HepG2 (cell line): ENCODE data around the gene AP2A2. TPM values are rescaled to one million over a fixed set of nuclear protein-coding genes. Genes with fewer than 3 reads are reported as not detected.
A peak's percentile ranks its signal among the peaks of the same experiment; 100 is the strongest.

ENCODE experiments used
- ATAC-seq: fragments of 200-7000 bp; cut with Tn5 transposase; 3 replicates; pipeline ENCODE4 v1.9.1; 2020; ENCODE audit warnings: mild to moderate bottlenecking, moderate library complexity
- BruUV-seq: library from RNA; stranded (reverse); fragments of 400-500 nt; replicated peaks from 2 replicates; lab custom pipeline; 2021; lab: Mats Ljungman, UMichigan
- CTCF ChIA-PET: fragments of 300-600 bp; formaldehyde crosslinking; extraction: SDS; loops from one replicate; lab custom pipeline; 2021; ENCODE audit warnings: low total read pairs, inconsistent platforms, low intra/inter-chr PET ratio; lab: Yijun Ruan, JAX
- POLR2A ChIA-PET: fragments of 350-600 bp; sonication (Branson Sonifier 250); formaldehyde crosslinking; loops from one replicate; lab custom pipeline; 2020; ENCODE audit warnings: antibody characterized with exemption, inconsistent platforms; lab: Yijun Ruan, JAX
- DNase-seq: peaks from one replicate; pipeline ENCODE4 v3.0.0-alpha.2; 2015; ENCODE audit warnings: low spot score
- FAIRE-seq: peaks from 3 replicates; lab custom pipeline; 2011; peaks lifted over from hg19 to GRCh38; lab: Jason Lieb, UNC
- H2AFZ ChIP-seq: one replicate; pipeline ENCODE4 v1.6.1; 2011; ENCODE audit warnings: low read length, inconsistent platforms
- H3K27ac ChIP-seq: fragments of 300-600 bp; 3 replicates; pipeline ENCODE4 v1.8.0; 2011; ENCODE audit warnings: mixed run types, mild to moderate bottlenecking, mixed read lengths, low read length, inconsistent platforms; ENCODE audit not compliant: insufficient read depth; ENCODE audit errors: extremely low read length
- H3K27me3 ChIP-seq, 2 experiments: fragments of 200-600 bp in 1 of 2; 2 replicates in 1 of 2; 3 replicates in 1 of 2; pipeline versions ENCODE4 v1.6.0 to v1.8.0; 2011; ENCODE audit warnings: low read length in 2 of 2, mild to moderate bottlenecking in 2 of 2, moderate library complexity in 2 of 2, inconsistent platforms in 1 of 2; ENCODE audit not compliant: insufficient read depth in 2 of 2, control insufficient read depth in 1 of 2
- H3K36me3 ChIP-seq, 2 experiments: fragments of 200-600 bp in 1 of 2; replicated peaks in 1 of 2; 2 replicates in 1 of 2; 3 replicates in 1 of 2; pipeline versions ENCODE4 v1.5.1 to v1.8.0; 2011; ENCODE audit warnings: low read length in 2 of 2, inconsistent platforms in 1 of 2; ENCODE audit not compliant: insufficient read depth in 2 of 2, control insufficient read depth in 1 of 2
- H3K4me1 ChIP-seq: 2 replicates; pipeline ENCODE4 v1.5.1; 2012; ENCODE audit warnings: low read length, inconsistent platforms; ENCODE audit not compliant: insufficient read depth
- H3K4me2 ChIP-seq: 2 replicates; pipeline ENCODE4 v1.6.0; 2011; ENCODE audit warnings: low read depth, low read length, inconsistent platforms
- H3K4me3 ChIP-seq, 3 experiments: fragments of 200-600 bp in 1 of 3; sonication (generic), shearing (Covaris generic) in 1 of 3; replicated peaks in 1 of 3; 2 replicates each; pipeline ENCODE4 v1.5.1; 2011 to 2016; ENCODE audit warnings: low read length in 3 of 3, inconsistent platforms in 2 of 3, low read depth in 2 of 3, mild to moderate bottlenecking in 2 of 3, control low read depth in 1 of 3, mixed read lengths in 1 of 3; ENCODE audit not compliant: insufficient read depth in 1 of 3
- H3K79me2 ChIP-seq: one replicate; pipeline ENCODE4 v1.6.1; 2011; ENCODE audit warnings: low read length, inconsistent platforms; ENCODE audit not compliant: insufficient read depth
- H3K9ac ChIP-seq: 2 replicates; pipeline ENCODE4 v1.6.0; 2011; ENCODE audit warnings: mild to moderate bottlenecking, low read depth, low read length, inconsistent platforms; ENCODE audit not compliant: insufficient read depth
- H3K9me3 ChIP-seq: 2 replicates; pipeline ENCODE4 v1.5.1; 2012; ENCODE audit warnings: mild to moderate bottlenecking, low read length
- H4K20me1 ChIP-seq: 2 replicates; pipeline ENCODE4 v1.6.0; 2011; ENCODE audit warnings: inconsistent platforms, mild to moderate bottlenecking, low read length, moderate library complexity; ENCODE audit not compliant: insufficient read depth
- CEBPG ChIP-seq: IDR thresholded peaks from 2 replicates; pipeline ENCODE4 v1.6.1; 2016
- EED ChIP-seq: sonication (generic); formaldehyde crosslinking; IDR thresholded peaks from 2 replicates; pipeline ENCODE4 v1.5.0; 2020; ENCODE audit warnings: mild to moderate bottlenecking, missing genetic modification reagents
- HNF1B ChIP-seq: sonication (generic); formaldehyde crosslinking; IDR thresholded peaks from 2 replicates; pipeline ENCODE4 v1.5.1; 2020; ENCODE audit warnings: mild to moderate bottlenecking, moderate library complexity, missing genetic modification reagents
- KAT7 ChIP-seq: IDR thresholded peaks from 2 replicates; pipeline ENCODE4 v1.6.1; 2018; ENCODE audit warnings: borderline replicate concordance, missing compliant biosample characterization
- NONO ChIP-seq, 2 experiments: fragments of 450-650 bp in 1 of 2; sonication (generic) in 1 of 2; formaldehyde crosslinking in 1 of 2; IDR thresholded peaks in 1 of 2; conservative IDR thresholded peaks in 1 of 2; 2 replicates each; pipeline versions ENCODE4 v1.6.1 to v1.8.0; 2017 to 2022; ENCODE audit warnings: mild to moderate bottlenecking in 1 of 2, missing genetic modification reagents in 1 of 2, moderate library complexity in 1 of 2
- RARG ChIP-seq: sonication (generic); formaldehyde crosslinking; IDR thresholded peaks from 2 replicates; pipeline ENCODE4 v1.4.0; 2020; ENCODE audit warnings: low read depth, mild to moderate bottlenecking, missing genetic modification reagents
- SRF ChIP-seq: IDR thresholded peaks from 2 replicates; pipeline ENCODE4 v1.6.1; 2011; ENCODE audit warnings: mild to moderate bottlenecking, low read depth, low read length, moderate library complexity
- ZC3H13 ChIP-seq: sonication (generic); formaldehyde crosslinking; IDR thresholded peaks from 2 replicates; pipeline ENCODE4 v1.8.1; 2023; ENCODE audit warnings: mild to moderate bottlenecking, missing genetic modification reagents, moderate library complexity
- ZFY ChIP-seq: sonication (generic); formaldehyde crosslinking; IDR thresholded peaks from 2 replicates; pipeline ENCODE4 v1.4.0; 2020; ENCODE audit warnings: missing genetic modification reagents
- ZNF235 ChIP-seq: sonication (generic); formaldehyde crosslinking; IDR thresholded peaks from 2 replicates; pipeline ENCODE4 v1.8.1; 2023; ENCODE audit warnings: mild to moderate bottlenecking, missing genetic modification reagents, borderline replicate concordance
- ZNF430 ChIP-seq: sonication (generic); formaldehyde crosslinking; IDR thresholded peaks from 2 replicates; pipeline ENCODE4 v1.9.0; 2021; ENCODE audit warnings: mild to moderate bottlenecking, missing genetic modification reagents
- ZNF549 ChIP-seq: sonication (generic); formaldehyde crosslinking; IDR thresholded peaks from 2 replicates; pipeline ENCODE4 v1.5.0; 2020; ENCODE audit warnings: missing genetic modification reagents
- ZNF879 ChIP-seq: sonication (generic); formaldehyde crosslinking; IDR thresholded peaks from 2 replicates; pipeline ENCODE4 v1.8.1; 2023; ENCODE audit warnings: missing genetic modification reagents
- ZNF891 ChIP-seq: sonication (generic); formaldehyde crosslinking; IDR thresholded peaks from 2 replicates; pipeline ENCODE4 v1.5.0; 2020; ENCODE audit warnings: mild to moderate bottlenecking, missing genetic modification reagents
- WGBS: methylation state at CpG from one replicate; pipeline ENCODE4 v1.1.6; 2017; ENCODE audit warnings: low lambda C conversion rate; 5-methylcytosine and 5-hydroxymethylcytosine counted together
- in situ Hi-C: cut with HindIII; loops from 2 replicates; pipeline ENCODE4 v1.10.0; 2017; ENCODE audit warnings: low pct_unique_long_range_greater_than_20kb; ENCODE audit not compliant: extremely low pct_ligation_motif_present
- intact Hi-C: fragments of 100-400 bp; cut with micrococcal nuclease; formaldehyde crosslinking; loops from one replicate; pipeline ENCODE4 v1.10.0; 2022; ENCODE audit not compliant: unreplicated experiment
- polyA plus RNA-seq, 8 experiments: library from polyadenylated mRNA; depleted of rRNA in 3 of 8; stranded (reverse) in 7 of 8; unstranded in 1 of 8; fragments of >200 nt; fragmentation: Illumina TruSeq in 4 of 8; extraction: Trizol in 4 of 8; gene quantifications; 2 replicates each; pipeline versions ENCODE4 v1.2.1 to v1.2.3, GENCODE V29; 2011 to 2016; ENCODE audit warnings: low read depth in 4 of 8, missing spikeins in 1 of 8, mixed read lengths in 1 of 8; ENCODE audit not compliant: insufficient read depth in 1 of 8
- total RNA-seq, 5 experiments: library from RNA; depleted of rRNA; stranded (reverse); fragments of >200 nt; fragmentation: Illumina TruSeq; extraction: Trizol; gene quantifications; 2 replicates each; pipeline ENCODE4 v1.2.3, GENCODE V29; 2016; ENCODE audit warnings: low read depth in 1 of 5
- TF ChIP-seq, protein P1 (sequence below): sonication (generic); formaldehyde crosslinking; IDR thresholded peaks from 2 replicates; pipeline ENCODE4 v1.8.1; 2023; ENCODE audit warnings: mild to moderate bottlenecking, moderate library complexity, missing genetic modification reagents

The AP2A2 gene
- total and polyA plus RNA-seq, 2 of the 13 experiments (the other 11 are each of a cell fraction or from before 2014, with no cell fraction given), result 25.7 to 75.7 TPM

DNA sequence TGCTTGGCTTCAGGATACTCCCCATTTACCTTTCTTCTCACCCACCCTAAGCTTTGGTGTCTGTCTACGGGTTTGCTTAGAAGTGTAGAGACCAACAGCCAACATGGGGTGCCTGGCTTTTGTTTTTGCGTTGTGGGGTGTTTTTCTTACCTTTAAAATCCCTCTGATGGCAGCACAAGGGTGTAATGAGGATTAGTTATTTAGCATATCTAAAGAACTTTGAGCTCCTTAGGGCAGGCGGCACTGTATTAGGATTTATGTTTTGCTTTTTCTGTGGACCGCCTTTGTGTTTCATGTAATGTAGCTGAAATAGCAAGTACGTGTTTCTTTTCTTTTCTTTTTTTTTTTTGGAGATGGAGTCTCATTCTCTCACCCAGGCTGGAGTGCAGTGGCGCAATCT lies 8.9 kb downstream of the AP2A2 start:
- H3K27me3 ChIP-seq, result no peaks in the 10 kb centered on the region
- H4K20me1 ChIP-seq, result peaks cover 31% of the 10 kb centered on the region
- no peaks in the 10 kb centered on the region for H3K9me3 ChIP-seq
- no peak for TF ChIP-seq ZC3H13 (CRISPR knock-in tag)
- no peak for TF ChIP-seq SRF
- TF ChIP-seq NONO (IDR thresholded peaks at IDR 0.05), result no peak
- no peak for TF ChIP-seq NONO (CRISPR knock-in tag; conservative IDR thresholded peaks at IDR 0.05)
- TF ChIP-seq ZNF235 (CRISPR knock-in tag), result no peak
- H3K4me2 ChIP-seq, result peak overlapping the region; percentile 20; the same call in 1 of the 2 replicates
- H3K4me1 ChIP-seq, result peaks cover 87% of the 10 kb centered on the region
- intact Hi-C loops (no loop called here), in situ Hi-C loops (no loop called here)
- 86% methylated on average over 6 of the region's 6 CpGs for WGBS
- FAIRE-seq, result no peak
- ChIA-PET POLR2A (interaction anchor here (1.6 to 2.7 kb wide), 2 partner anchors 9 to 18 kb away, joined by 5 to 27 read pairs; partner anchors contain the start of gene AP2A2), CTCF (no interaction called here)
- peaks cover 3 to 12% of the 10 kb centered on the region in 2 experiments; a peak in 3 of 5 replicates for H3K36me3 ChIP-seq
- peak overlapping the region; percentile 26 for H3K27ac ChIP-seq
- ATAC-seq, result no peak
- H2AFZ ChIP-seq, result no peak overlapping the region
- BruUV-seq, result no TSS peak
- DNase-seq, result no peak
- no peak overlapping the region for H3K4me3 ChIP-seq
- 0 out of 2 replicates have a peak overlapping the region, but pooled peaks have one; percentile 15 for H3K9ac ChIP-seq
- peaks cover 85% of the 10 kb centered on the region for H3K79me2 ChIP-seq

GRCh38 chr11:936199-936598 lies 10.5 kb downstream of the AP2A2 start:
- WGBS, result 33% methylated on average over 3 of the region's 3 CpGs
- TF ChIP-seq, protein P1, sequence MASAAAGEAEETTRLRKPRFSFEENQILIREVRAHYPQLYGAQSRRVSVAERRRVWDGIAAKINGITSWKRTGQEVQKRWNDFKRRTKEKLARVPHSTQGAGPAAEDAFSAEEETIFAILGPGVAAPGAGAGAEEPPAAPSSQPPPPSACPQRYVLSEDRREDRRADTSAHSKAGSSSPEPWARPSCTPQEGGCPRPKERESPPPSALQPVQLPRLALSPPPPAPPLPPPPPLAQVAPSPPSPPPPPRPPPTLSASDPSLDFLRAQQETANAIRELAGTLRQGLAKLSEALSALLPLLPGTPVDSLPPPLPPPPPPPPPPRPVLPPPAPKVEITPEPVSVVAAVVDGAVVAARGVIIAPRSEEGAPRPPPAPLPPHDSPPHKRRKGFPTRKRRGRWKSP (CRISPR knock-in tag), result no peak
- 0 out of 2 replicates have a peak, but pooled peaks have one; percentile 27 for TF ChIP-seq ZFY (CRISPR knock-in tag)
- TF ChIP-seq ZNF879 (CRISPR knock-in tag), result no peak
- TF ChIP-seq KAT7 (CRISPR knock-in tag), result no peak
- TF ChIP-seq CEBPG (CRISPR knock-in tag), result peak; percentile 91
- TF ChIP-seq ZNF891, result no peak
- no peak for TF ChIP-seq HNF1B (CRISPR knock-in tag)
- no peak for TF ChIP-seq ZNF549 (CRISPR knock-in tag)
- no peak for TF ChIP-seq EED (CRISPR knock-in tag)
- TF ChIP-seq ZNF430 (CRISPR knock-in tag), result no peak
- TF ChIP-seq RARG (CRISPR knock-in tag), result no peak

More at GRCh38 chr11:936199-936598, 10.5 kb downstream of the AP2A2 start:
- intact Hi-C loops, result loop anchor here (2.0 kb wide), 1 partner anchor 17 kb away; no protein-coding TSS in a partner anchor
- in situ Hi-C loops, result no loop called here
- POLR2A ChIA-PET, result interaction anchor here (1.4 to 2.7 kb wide), 2 partner anchors 11 to 16 kb away, joined by 4 to 27 read pairs; no protein-coding TSS in a partner anchor
- Histone ChIP-seq H3K36me3 (peaks cover 0 to 15% of the 10 kb centered on the region in 2 experiments; a peak in 4 of 5 replicates), H3K27ac (peak overlapping the region; percentile 60), H4K20me1 (peaks cover 28% of the 10 kb centered on the region; the same call in 1 of the 2 replicates), H3K4me1 (peaks cover 91% of the 10 kb centered on the region), H3K9me3 (no peaks in the 10 kb centered on the region), H3K9ac (no peak overlapping the region), H3K79me2 (peaks cover 86% of the 10 kb centered on the region), H3K4me2 (no peak overlapping the region), H3K27me3 (no peaks in the 10 kb centered on the region), H3K4me3 (no peak overlapping the region), H2AFZ (no peak overlapping the region)
- ATAC-seq (peak; percentile 75), FAIRE-seq (no peak), DNase-seq (peak; percentile 58)
- no TSS peak for BruUV-seq
- CTCF ChIA-PET, result no interaction called here
